OCI-LY7 (cell line): ENCODE results near the gene ACAP3. TPM values are rescaled to one million over a fixed set of nuclear protein-coding genes. Genes with fewer than 3 reads are reported as not detected.
A peak's percentile ranks its signal among the peaks of the same experiment; 100 is the strongest.

Experiments used
- BruUV-seq: library from RNA; stranded (reverse); fragments of 400-500 nt; replicated peaks from 2 replicates; lab custom pipeline; 2021; lab: Mats Ljungman, UMichigan
- CTCF ChIA-PET: fragments of 300-600 bp; sonication (Branson Sonifier 250); formaldehyde crosslinking; loops from one replicate; lab custom pipeline; 2022; ENCODE audit warnings: antibody characterized with exemption; ENCODE audit not compliant: unreplicated experiment; lab: Charles Lee
- POLR2A ChIA-PET: fragments of 300-600 bp; sonication (Branson Sonifier 250); formaldehyde crosslinking; loops from one replicate; lab custom pipeline; 2022; ENCODE audit warnings: antibody characterized with exemption; lab: Charles Lee
- DNase-seq: peaks from one replicate; pipeline ENCODE4 v3.0.0-alpha.2; 2015; ENCODE audit warnings: low spot score
- H2AFZ ChIP-seq: fragments of 200-600 bp; sonication (generic), shearing (Covaris generic); 2 replicates; pipeline ENCODE4 v1.6.1; 2014; ENCODE audit warnings: mild to moderate bottlenecking, antibody characterized with exemption, low read length, moderate library complexity
- H3K27ac ChIP-seq: fragments of 200-600 bp; sonication (generic); 2 replicates; pipeline ENCODE4 v1.5.1; 2014; ENCODE audit warnings: mixed run types, low read depth, mild to moderate bottlenecking, moderate library complexity, low read length, inconsistent platforms; ENCODE audit not compliant: poor library complexity, severe bottlenecking
- H3K36me3 ChIP-seq: fragments of 200-600 bp; sonication (generic); 2 replicates; pipeline ENCODE4 v1.6.1; 2014; ENCODE audit warnings: mild to moderate bottlenecking, antibody characterized with exemption, low read length, moderate library complexity, mixed read lengths; ENCODE audit not compliant: insufficient read depth
- H3K4me1 ChIP-seq: fragments of 200-600 bp; sonication (generic); 2 replicates; pipeline ENCODE4 v1.5.1; 2014; ENCODE audit warnings: mild to moderate bottlenecking, low read length; ENCODE audit not compliant: insufficient read depth, poor library complexity, severe bottlenecking
- H3K4me2 ChIP-seq: fragments of 200-600 bp; sonication (generic); 2 replicates; pipeline ENCODE4 v1.6.1; 2014; ENCODE audit warnings: mild to moderate bottlenecking, low read length
- H3K4me3 ChIP-seq: fragments of 200-600 bp; sonication (generic); 2 replicates; pipeline ENCODE4 v1.5.1; 2014; ENCODE audit warnings: mild to moderate bottlenecking, low read depth, low read length; ENCODE audit not compliant: poor library complexity, severe bottlenecking
- H3K79me2 ChIP-seq: fragments of 200-600 bp; sonication (generic); 2 replicates; pipeline ENCODE4 v1.6.1; 2016; ENCODE audit warnings: low read depth, mild to moderate bottlenecking, low read length, moderate library complexity, mixed read lengths; ENCODE audit not compliant: insufficient read depth
- H3K9me2 ChIP-seq: fragments of 200-600 bp; sonication (generic); 2 replicates; pipeline ENCODE4 v1.6.1; 2016; ENCODE audit warnings: mild to moderate bottlenecking, low read length, mixed read lengths; ENCODE audit not compliant: insufficient read depth
- H3K9me3 ChIP-seq: fragments of 200-600 bp; sonication (generic); 2 replicates; pipeline ENCODE4 v1.6.1; 2014; ENCODE audit warnings: mild to moderate bottlenecking, mixed run types, low read length, mixed read lengths
- H4K20me1 ChIP-seq: fragments of 200-600 bp; sonication (generic); 2 replicates; pipeline ENCODE4 v1.6.1; 2014; ENCODE audit warnings: mild to moderate bottlenecking, antibody characterized with exemption, low read length, moderate library complexity, mixed read lengths; ENCODE audit not compliant: insufficient read depth
- CTCF ChIP-seq: fragments of 200-600 bp; sonication (generic); conservative IDR thresholded peaks from 2 replicates; pipeline ENCODE4 v1.5.1; 2014; ENCODE audit warnings: mild to moderate bottlenecking, antibody characterized with exemption, low read length, moderate library complexity, mixed read lengths
- EZH2phosphoT487 ChIP-seq: fragments of 200-600 bp; sonication (generic); IDR thresholded peaks from 2 replicates; pipeline ENCODE4 v1.6.1; 2018; ENCODE audit warnings: low read depth, borderline replicate concordance, mild to moderate bottlenecking, mixed run types, antibody characterized with exemption, low read length, moderate library complexity, mixed read lengths
- intact Hi-C: fragments of 100-400 bp; cut with micrococcal nuclease; formaldehyde crosslinking; loops from one replicate; pipeline ENCODE4 v1.10.0; 2022; ENCODE audit not compliant: unreplicated experiment
- total RNA-seq, 2 experiments: library from RNA; depleted of rRNA in 1 of 2; stranded (reverse); fragments of >200 nt in 1 of 2; shearing (Covaris generic) in 1 of 2; gene quantifications; 2 replicates each; pipeline ENCODE4 v1.2.3, GENCODE V29; 2014 to 2022

Gene ACAP3
- total RNA-seq, 2 experiments from 2014 or later = 26.3 to 47.6 TPM

DNA sequence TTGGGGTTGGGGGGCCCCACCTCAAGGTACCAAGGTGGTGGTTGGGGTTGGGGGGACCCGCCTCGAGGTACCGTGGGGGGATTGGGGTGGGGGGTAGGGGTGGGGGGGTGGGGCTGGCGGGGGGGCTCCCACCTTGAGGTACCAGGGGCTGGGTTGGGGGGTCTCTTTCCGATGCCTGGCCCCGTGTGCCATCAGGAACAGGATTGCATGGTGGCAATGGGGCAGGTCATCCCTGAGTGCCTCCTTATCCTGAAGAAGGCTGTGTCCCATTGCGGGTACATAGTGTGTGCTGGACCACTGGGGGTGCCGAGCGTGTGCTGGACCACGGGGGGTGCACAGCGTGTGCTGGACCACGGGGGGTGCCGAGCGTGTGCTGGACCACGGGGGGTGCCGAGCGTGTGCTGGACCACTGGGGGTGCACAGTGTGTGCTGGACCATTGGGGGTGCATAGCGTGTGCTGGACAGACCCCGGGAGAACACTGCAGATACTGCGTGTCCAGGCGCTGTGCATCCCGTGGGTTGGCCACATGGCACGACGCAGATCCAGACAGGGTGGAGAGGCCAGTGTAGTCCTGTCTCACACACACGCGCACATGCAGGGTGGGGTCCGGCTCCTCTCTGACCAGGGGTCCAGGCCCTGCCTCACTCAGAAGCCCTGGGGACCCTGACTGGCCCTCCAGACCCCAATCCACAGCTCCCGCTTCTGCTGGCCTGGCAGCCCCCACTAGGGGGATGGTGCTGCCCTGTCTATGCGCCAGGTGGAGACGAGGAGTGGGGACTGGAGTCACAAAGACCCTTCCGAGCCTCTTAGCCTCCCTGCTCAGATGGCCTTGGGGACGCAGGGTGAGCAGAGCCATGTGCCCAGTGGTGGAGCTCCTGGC is 23.3 kb downstream of the ACAP3 start:
- no peaks in the 10 kb centered on the region for H4K20me1 ChIP-seq
- H3K4me1 ChIP-seq = no peaks in the 10 kb centered on the region
- CTCF ChIA-PET = no interaction called here
- BruUV-seq = no TSS peak
- POLR2A ChIA-PET = no interaction called here
- TF ChIP-seq CTCF (no peak), EZH2phosphoT487 (no peak)
- no peak overlapping the region for H3K4me2 ChIP-seq
- H2AFZ ChIP-seq = no peak overlapping the region
- H3K27ac ChIP-seq = no peak overlapping the region
- no peaks in the 10 kb centered on the region for H3K36me3 ChIP-seq
- no peak overlapping the region for H3K4me3 ChIP-seq
- H3K79me2 ChIP-seq = no peaks in the 10 kb centered on the region
- no peak for DNase-seq
- intact Hi-C loops = no loop called here
- H3K9me2 ChIP-seq = no peaks in the 10 kb centered on the region
- no peaks in the 10 kb centered on the region for H3K9me3 ChIP-seq

- H3K4me3 ChIP-seq = no peak overlapping the region
- TF ChIP-seq CTCF (no peak), EZH2phosphoT487 (no peak)
- intact Hi-C loops = no loop called here
- DNase-seq = peak; percentile 43
- H3K9me2 ChIP-seq = no peaks in the 10 kb centered on the region
- ChIA-PET POLR2A (no interaction called here), CTCF (no interaction called here)
- no peaks in the 10 kb centered on the region for H4K20me1 ChIP-seq
- no peak overlapping the region for H2AFZ ChIP-seq
- no peaks in the 10 kb centered on the region for H3K9me3 ChIP-seq
- H3K4me2 ChIP-seq = no peak overlapping the region
- no peaks in the 10 kb centered on the region for H3K79me2 ChIP-seq
- BruUV-seq = no TSS peak
- no peaks in the 10 kb centered on the region for H3K4me1 ChIP-seq
- H3K36me3 ChIP-seq = no peaks in the 10 kb centered on the region
- no peak overlapping the region for H3K27ac ChIP-seq
These were observed 23.9 kb downstream of the ACAP3 start for GRCh38 chr1:1283821-1284220.

GRCh38 chr1:1282998-1283397 is 24.7 kb downstream of the ACAP3 start:
- Histone ChIP-seq H3K9me2 (no peaks in the 10 kb centered on the region), H3K27ac (no peak overlapping the region), H3K9me3 (no peaks in the 10 kb centered on the region), H3K36me3 (no peaks in the 10 kb centered on the region), H3K4me2 (no peak overlapping the region), H2AFZ (no peak overlapping the region), H3K4me3 (no peak overlapping the region), H3K4me1 (no peaks in the 10 kb centered on the region), H4K20me1 (no peaks in the 10 kb centered on the region), H3K79me2 (no peaks in the 10 kb centered on the region)
- intact Hi-C loops = no loop called here
- no peak for DNase-seq
- CTCF ChIA-PET = interaction anchor here (0.6 kb wide), 1 partner anchor 254 kb away, joined by 3 read pairs; no protein-coding TSS in a partner anchor
- POLR2A ChIA-PET = no interaction called here
- TF ChIP-seq EZH2phosphoT487 = no peak
- no peak for TF ChIP-seq CTCF
- no TSS peak for BruUV-seq
